Left ventricle myocardium inferior (tissue), 1 donor: ENCODE results near the gene FKBP7. TPM values are rescaled to one million over a fixed set of nuclear protein-coding genes. Genes with fewer than 3 reads are reported as not detected.

Experiments used
- DNase-seq: peaks from one replicate; pipeline ENCODE4 v3.0.0-alpha.2; 2020
- H3K27ac ChIP-seq: fragments of 200-600 bp; replicated peaks from 2 replicates; pipeline ENCODE4 v1.8.0; 2021
- H3K27me3 ChIP-seq: fragments of 200-600 bp; 2 replicates; pipeline ENCODE4 v1.8.0; 2021; ENCODE audit warnings: low read depth
- H3K36me3 ChIP-seq: fragments of 200-600 bp; 2 replicates; pipeline ENCODE4 v1.8.0; 2021
- H3K4me1 ChIP-seq: fragments of 200-600 bp; 2 replicates; pipeline ENCODE4 v1.8.0; 2021
- H3K4me3 ChIP-seq: fragments of 200-600 bp; 2 replicates; pipeline ENCODE4 v1.8.0; 2021; ENCODE audit warnings: mild to moderate bottlenecking, moderate library complexity
- H3K9me3 ChIP-seq: fragments of 200-600 bp; replicated peaks from 2 replicates; pipeline ENCODE4 v1.8.0; 2021
- CTCF ChIP-seq: fragments of 200-600 bp; IDR thresholded peaks from 2 replicates; pipeline ENCODE4 v1.8.0; 2021; ENCODE audit warnings: antibody characterized with exemption, mild to moderate bottlenecking, borderline replicate concordance
- intact Hi-C: fragments of 100-400 bp; cut with micrococcal nuclease; formaldehyde crosslinking; loops from one replicate; pipeline ENCODE4 v1.11.0; 2022
- total RNA-seq: library from RNA; stranded (reverse); fragmentation: NEBNext Ultra II Directional; extraction: Animal tissue kit (Norgen Biotek cat#: 25700); gene quantifications from one replicate; pipeline ENCODE4 v1.2.1, GENCODE V29; 2021
- donor health status: DM: no; HTN: yes; CAD: no; lungs with severe emphysema.

Gene FKBP7
- total RNA-seq, 1 donor from 2014 or later: 10.8 TPM

DNA sequence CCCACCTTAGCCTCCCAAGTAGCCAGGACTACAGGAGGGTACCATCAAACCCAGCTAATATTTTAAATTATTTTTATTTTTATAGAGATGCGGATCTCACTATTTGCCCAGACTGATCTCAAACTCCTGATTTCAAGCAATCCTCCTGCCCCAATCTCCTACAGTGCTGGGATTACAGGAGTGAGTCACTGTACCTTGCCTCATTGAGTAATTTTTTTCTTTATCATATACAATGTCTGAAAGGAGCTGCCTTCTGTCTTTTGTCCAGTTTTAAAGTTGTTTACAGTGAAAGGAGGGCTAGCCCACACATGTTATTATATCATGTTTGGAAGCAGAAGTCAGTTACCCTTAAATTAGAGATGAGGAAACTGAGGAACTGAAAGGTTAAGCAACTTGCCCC is 60.0 kb downstream of the FKBP7 start:
- intact Hi-C loops: no loop called here
- no peaks in the 10 kb centered on the region for H3K9me3 ChIP-seq

DNA sequence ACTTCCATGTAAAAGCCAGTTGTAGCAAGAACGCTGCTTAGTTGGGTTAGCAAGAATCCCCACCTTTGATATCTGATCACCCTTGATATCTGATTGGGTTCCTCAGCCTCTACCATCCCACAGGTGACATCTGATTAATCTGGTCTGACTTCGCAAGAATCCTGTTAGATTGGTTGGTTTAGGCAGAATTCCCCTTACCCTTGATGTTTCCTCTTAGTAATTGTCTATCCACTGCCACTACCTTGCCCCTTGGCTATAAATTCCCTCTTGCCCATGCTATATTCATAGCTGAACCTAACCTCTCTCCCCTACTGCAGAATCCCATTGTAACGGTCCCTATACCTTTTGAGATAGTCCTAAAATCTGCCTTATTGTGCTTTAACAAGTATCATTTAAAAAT is 60.5 kb downstream of the FKBP7 start:
- no peak overlapping the region for H3K27ac ChIP-seq
- intact Hi-C loops: no loop called here
- no peaks in the 10 kb centered on the region for H3K9me3 ChIP-seq
- H3K4me1 ChIP-seq: peaks cover 24% of the 10 kb centered on the region
- no peaks in the 10 kb centered on the region for H3K27me3 ChIP-seq
- DNase-seq: no peak
- H3K36me3 ChIP-seq: peaks cover 3% of the 10 kb centered on the region
- no peak for TF ChIP-seq CTCF
- H3K4me3 ChIP-seq: no peak overlapping the region

More for the DNA sequence above, 60.0 kb downstream of the FKBP7 start:
- Histone ChIP-seq H3K36me3 (peaks cover 3% of the 10 kb centered on the region), H3K27me3 (no peaks in the 10 kb centered on the region), H3K4me3 (no peak overlapping the region), H3K4me1 (peaks cover 19% of the 10 kb centered on the region), H3K27ac (no peak overlapping the region)
- TF ChIP-seq CTCF: no peak
- DNase-seq: no peak

DNA sequence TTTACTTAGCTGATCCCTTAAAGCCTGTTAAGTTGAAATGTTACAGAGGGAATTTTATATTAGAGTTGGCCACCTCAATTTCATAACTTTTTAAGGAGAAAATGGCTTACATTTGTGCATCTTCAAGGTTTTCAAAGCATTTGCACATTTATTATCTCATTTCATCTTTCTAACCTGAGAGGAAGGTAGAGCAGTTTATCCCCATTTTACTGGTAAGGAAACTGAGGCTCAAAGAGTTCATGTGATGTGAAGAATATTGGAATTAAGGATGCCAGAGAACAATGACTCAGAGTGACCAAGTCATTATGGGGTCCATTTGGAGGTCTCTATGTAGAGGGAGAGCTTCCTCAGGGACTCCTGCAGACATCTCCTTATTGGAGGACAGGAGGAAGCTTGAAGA is 62.4 kb downstream of the FKBP7 start:
- H3K36me3 ChIP-seq: no peaks in the 10 kb centered on the region
- intact Hi-C loops: no loop called here

DNA sequence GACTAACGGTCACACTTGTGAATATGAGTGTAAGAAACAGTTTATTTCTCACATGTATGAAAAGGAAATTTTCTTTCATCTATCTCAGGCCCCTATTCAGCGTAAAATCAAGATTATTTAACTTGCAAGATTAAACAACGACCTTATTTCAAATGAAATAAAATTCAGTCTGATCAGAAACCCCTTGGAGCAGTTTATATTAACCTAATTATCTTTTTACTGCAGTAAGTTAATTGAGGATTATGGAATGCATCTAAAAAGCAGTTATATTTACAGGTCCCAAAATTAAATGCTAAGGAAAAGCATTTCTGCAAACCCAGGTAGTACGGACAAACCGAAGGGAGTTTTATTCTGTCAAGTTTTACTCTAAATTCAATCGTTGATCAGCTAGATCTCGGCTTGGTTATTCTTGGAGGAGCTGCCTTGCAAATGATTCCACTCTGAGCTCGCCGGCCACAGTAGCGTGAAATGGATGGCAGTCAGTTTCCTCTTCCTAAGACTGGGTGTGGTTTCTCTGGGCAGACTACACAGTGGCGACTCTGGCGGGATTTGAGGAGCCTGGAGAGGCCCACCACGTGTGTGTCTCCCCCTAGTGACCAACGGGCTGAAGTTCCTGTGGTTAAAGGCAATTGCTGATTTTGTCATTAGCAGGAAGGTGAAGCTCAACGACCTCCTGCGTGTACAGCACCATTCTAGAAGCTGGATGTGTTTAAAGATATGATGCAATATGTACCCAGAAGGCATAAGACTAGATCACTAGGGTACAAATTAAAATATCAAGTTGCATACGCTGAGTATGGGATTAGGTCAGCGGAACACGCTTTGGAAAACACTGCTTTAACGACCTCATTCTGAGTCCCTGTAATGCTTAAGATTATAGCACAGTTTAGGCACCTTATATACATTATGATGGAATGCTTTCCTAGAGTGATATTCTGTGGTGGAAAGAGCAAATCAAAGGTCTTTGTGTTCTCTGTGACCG is 63.8 kb downstream of the FKBP7 start:
- Histone ChIP-seq H3K9me3 (no peaks in the 10 kb centered on the region), H3K27me3 (no peaks in the 10 kb centered on the region), H3K4me3 (peak overlapping the region; percentile 78), H3K27ac (peak overlapping the region; percentile 93), H3K4me1 (peaks cover 24% of the 10 kb centered on the region), H3K36me3 (no peaks in the 10 kb centered on the region)
- intact Hi-C loops: no loop called here
- TF ChIP-seq CTCF: peak; percentile 95
- DNase-seq: peak; percentile 87

More for the DNA sequence above, 62.4 kb downstream of the FKBP7 start:
- TF ChIP-seq CTCF: no peak
- no peaks in the 10 kb centered on the region for H3K27me3 ChIP-seq
- no peaks in the 10 kb centered on the region for H3K9me3 ChIP-seq
- H3K4me1 ChIP-seq: peaks cover 24% of the 10 kb centered on the region
- no peak overlapping the region for H3K27ac ChIP-seq
- no peak for DNase-seq
- H3K4me3 ChIP-seq: no peak overlapping the region

Other genes starting within 250 kb of the FKBP7 start
- 48.7 TPM for gene PRKRA, start 27.4 kb downstream of the FKBP7 start, total RNA-seq
- gene PJVK, start 27.2 kb downstream of the FKBP7 start, total RNA-seq: 0.91 TPM
- gene PLEKHA3, start 1.9 kb upstream of the FKBP7 start, total RNA-seq: 41.4 TPM